ENCODE measurements around the gene GSK3A.
A peak's percentile ranks its signal among the peaks of the same experiment; 100 is the strongest.

GSK3A gene

DNA sequence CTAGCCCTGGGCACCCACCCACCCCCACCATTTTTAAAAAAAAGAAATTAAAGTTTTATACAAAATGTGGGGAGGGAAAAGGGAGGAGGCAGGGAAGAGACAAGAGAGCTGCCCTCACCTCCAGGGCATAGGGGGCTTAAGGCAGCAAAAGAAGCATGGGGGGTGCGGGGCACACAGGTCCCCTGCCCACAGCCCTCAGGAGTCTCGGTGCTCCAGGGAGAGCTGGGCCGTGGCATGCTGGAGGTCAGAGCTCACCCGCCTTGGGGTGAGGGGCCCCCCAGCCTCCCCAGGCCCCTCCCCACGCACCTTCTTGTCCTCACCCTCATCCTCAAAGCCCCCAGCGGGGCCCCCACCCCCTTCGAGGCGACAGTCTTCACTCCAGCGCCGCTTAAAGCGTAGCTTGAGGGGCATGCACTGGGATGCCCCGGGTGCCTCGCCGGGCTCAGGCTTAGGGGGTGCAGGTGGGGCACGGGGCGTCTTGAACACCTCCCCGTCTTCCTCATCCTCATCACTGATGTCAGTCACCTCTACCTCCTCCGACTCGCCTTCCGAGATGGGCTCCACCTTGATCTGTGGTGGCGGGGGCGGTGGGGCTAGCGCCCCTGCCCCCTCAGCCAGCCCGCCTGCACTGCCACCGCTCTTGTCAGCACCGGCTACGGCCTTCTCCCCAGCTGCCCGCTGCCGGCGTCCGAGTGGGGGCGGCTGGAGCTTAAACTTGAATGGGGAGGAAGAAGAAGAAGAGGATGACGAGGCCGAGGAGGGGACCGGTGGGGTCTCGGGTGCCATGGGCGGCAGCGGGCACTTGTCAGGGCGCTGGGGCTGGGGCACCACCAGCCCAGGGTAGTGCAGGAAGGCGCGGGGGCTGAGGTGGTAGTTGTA, 6.1 kb upstream of the GSK3A start:
- ATAC-seq (replicated peaks; ENCODE audit: extremely low read depth, poor library complexity, severe bottlenecking), result no peak
- DNase-seq (ENCODE audit: low spot score in 2 of 2), result no peak
- H3K36me3 Mint-ChIP-seq (ENCODE audit: insufficient read depth), result peaks cover 36% of the 10 kb centered on the region
- H3K27ac Mint-ChIP-seq (ENCODE audit: low read depth), result peak overlapping the region; percentile 16
- peaks cover 31% of the 10 kb centered on the region for H3K4me1 Mint-ChIP-seq
- H3K9me3 Mint-ChIP-seq, result no peaks in the 10 kb centered on the region
- H3K4me3 Mint-ChIP-seq, result no peak overlapping the region
- H3K27me3 Mint-ChIP-seq, result no peaks in the 10 kb centered on the region

GRCh38 chr19:42247640-42248199, 5.3 kb upstream of the GSK3A start:
- Mint-ChIP-seq H3K27ac (ENCODE audit: low read depth) (no peak overlapping the region), H3K9me3 (no peaks in the 10 kb centered on the region), H3K36me3 (ENCODE audit: insufficient read depth) (peaks cover 37% of the 10 kb centered on the region), H3K4me1 (peaks cover 31% of the 10 kb centered on the region), H3K27me3 (no peaks in the 10 kb centered on the region), H3K4me3 (no peak overlapping the region)
- ATAC-seq (replicated peaks; ENCODE audit: extremely low read depth, poor library complexity, severe bottlenecking), result no peak
- DNase-seq (ENCODE audit: low spot score in 2 of 2), result no peak

GRCh38 chr19:42246922-42247639, 4.7 kb upstream of the GSK3A start:
- Mint-ChIP-seq H3K4me1 (peaks cover 26% of the 10 kb centered on the region), H3K36me3 (ENCODE audit: insufficient read depth) (peaks cover 37% of the 10 kb centered on the region), H3K4me3 (no peak overlapping the region), H3K27ac (ENCODE audit: low read depth) (no peak overlapping the region), H3K9me3 (no peaks in the 10 kb centered on the region), H3K27me3 (no peaks in the 10 kb centered on the region)
- ATAC-seq (replicated peaks; ENCODE audit: extremely low read depth, poor library complexity, severe bottlenecking) (no peak), DNase-seq (ENCODE audit: low spot score in 2 of 2) (no peak)

DNA sequence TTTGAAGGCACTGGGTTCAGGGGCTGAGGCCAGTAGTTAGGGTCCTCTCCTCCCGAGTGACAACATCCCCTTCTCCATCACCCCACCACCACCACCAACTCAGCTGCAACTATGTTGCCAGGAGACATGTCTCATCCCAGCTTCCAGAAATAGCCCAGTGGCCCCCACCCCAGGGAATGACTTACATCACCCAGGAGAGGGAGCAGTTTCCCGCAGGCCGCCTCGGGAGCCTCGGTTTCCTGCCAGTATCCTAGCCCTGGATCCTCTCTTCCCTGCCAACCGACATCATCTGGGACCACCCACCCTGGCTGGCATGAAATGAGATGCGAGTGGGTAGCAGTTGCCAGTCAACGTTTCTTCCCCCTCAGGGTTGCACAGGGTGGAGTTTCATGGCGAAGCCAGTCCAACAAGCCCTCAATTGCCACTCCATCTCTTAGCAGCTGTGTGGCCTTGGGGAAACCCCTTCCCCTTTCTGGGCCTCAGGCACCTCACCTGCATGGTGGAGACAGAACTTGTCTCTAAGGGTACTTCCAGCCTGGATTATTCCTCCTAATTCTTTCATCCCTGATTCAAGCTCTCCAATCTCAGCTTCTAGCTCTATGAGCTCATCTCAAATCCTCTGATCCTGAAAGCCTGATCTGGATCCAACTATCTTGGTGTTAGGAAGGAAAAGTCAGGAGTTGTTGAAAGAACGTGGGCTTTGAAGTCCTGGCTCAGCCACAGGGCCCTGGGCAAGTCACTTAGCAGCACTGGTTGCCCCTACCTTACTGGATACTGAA, 3.9 kb upstream of the GSK3A start:
- ATAC-seq (replicated peaks; ENCODE audit: extremely low read depth, poor library complexity, severe bottlenecking), result no peak
- no peak for DNase-seq (ENCODE audit: low spot score in 2 of 2)
- Mint-ChIP-seq H3K4me1 (peaks cover 19% of the 10 kb centered on the region), H3K36me3 (ENCODE audit: insufficient read depth) (peaks cover 38% of the 10 kb centered on the region), H3K4me3 (no peak overlapping the region), H3K27me3 (no peaks in the 10 kb centered on the region), H3K27ac (ENCODE audit: low read depth) (peak overlapping the region; percentile 94), H3K9me3 (no peaks in the 10 kb centered on the region)

DNA sequence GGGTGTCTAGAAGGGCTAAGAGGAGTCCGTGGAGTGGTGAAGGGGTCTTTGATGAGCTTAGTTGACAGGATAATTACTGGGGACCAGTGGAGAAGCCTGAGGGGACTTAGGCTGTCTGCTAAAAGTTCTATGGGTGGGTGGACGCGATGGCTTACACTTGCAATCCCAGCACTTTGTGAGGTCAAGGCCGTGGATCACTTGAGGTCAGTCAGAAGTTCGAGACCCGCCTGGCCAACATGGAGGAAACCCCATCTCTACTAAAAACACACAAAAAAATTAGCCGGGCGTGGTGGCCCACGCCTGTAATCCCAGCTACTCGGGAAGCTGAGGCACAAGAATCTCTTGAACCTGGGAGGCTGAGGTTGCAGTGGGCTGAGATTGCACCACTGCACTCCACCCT, 2.8 kb upstream of the GSK3A start:
- peaks cover 23% of the 10 kb centered on the region for H3K4me1 Mint-ChIP-seq
- DNase-seq (ENCODE audit: low spot score in 2 of 2), result no peak
- H3K27me3 Mint-ChIP-seq, result no peaks in the 10 kb centered on the region

GRCh38 chr19:42244347-42245220, 2.2 kb upstream of the GSK3A start:
- Mint-ChIP-seq H3K4me3 (peak overlapping the region; percentile 80), H3K27me3 (no peaks in the 10 kb centered on the region), H3K27ac (ENCODE audit: low read depth) (peak overlapping the region; percentile 94), H3K4me1 (peaks cover 30% of the 10 kb centered on the region), H3K9me3 (no peaks in the 10 kb centered on the region), H3K36me3 (ENCODE audit: insufficient read depth) (peaks cover 43% of the 10 kb centered on the region)
- DNase-seq (ENCODE audit: low spot score in 2 of 2) (peak; percentile 77 to 87), ATAC-seq (replicated peaks; ENCODE audit: extremely low read depth, poor library complexity, severe bottlenecking) (peak; percentile 26)

More for the DNA sequence above, 2.8 kb upstream of the GSK3A start:
- Mint-ChIP-seq H3K4me3 (peak overlapping the region; percentile 80), H3K9me3 (no peaks in the 10 kb centered on the region), H3K36me3 (ENCODE audit: insufficient read depth) (peaks cover 38% of the 10 kb centered on the region), H3K27ac (ENCODE audit: low read depth) (peak overlapping the region; percentile 94)
- ATAC-seq (replicated peaks; ENCODE audit: extremely low read depth, poor library complexity, severe bottlenecking), result no peak

DNA sequence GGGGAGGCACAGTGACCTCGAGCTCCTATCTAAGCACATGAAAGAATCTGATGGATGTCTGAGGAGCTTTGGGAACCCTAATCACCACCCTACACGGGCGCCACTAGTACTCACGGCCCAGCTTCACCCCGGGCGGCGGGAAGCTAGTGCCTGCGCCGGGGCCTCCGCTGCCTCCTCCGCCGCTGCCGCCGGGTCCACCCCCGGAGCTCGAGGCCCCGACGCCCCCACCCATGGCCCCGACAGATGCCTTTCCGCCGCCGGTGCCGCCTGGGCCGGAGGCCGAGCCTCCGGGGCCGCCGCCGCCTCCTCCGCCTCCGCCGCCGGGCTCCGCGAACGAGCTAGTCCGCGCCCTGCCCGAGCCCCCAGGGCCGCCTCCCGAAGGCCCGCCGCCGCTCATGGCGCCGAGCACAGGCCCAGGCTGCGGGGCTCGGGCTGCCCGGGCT, 312 bp downstream of the GSK3A start:
- H3K4me3 Mint-ChIP-seq, result peak overlapping the region; percentile 80
- peak overlapping the region; percentile 86 for H3K27ac Mint-ChIP-seq (ENCODE audit: low read depth)
- no peaks in the 10 kb centered on the region for H3K27me3 Mint-ChIP-seq
- H3K36me3 Mint-ChIP-seq (ENCODE audit: insufficient read depth), result peaks cover 46% of the 10 kb centered on the region
- H3K4me1 Mint-ChIP-seq, result peaks cover 37% of the 10 kb centered on the region
- H3K9me3 Mint-ChIP-seq, result no peaks in the 10 kb centered on the region
- DNase-seq (ENCODE audit: low spot score in 2 of 2), result peak in 1 of 2 donors; percentile 41
- ATAC-seq (replicated peaks; ENCODE audit: extremely low read depth, poor library complexity, severe bottlenecking), result no peak

DNA sequence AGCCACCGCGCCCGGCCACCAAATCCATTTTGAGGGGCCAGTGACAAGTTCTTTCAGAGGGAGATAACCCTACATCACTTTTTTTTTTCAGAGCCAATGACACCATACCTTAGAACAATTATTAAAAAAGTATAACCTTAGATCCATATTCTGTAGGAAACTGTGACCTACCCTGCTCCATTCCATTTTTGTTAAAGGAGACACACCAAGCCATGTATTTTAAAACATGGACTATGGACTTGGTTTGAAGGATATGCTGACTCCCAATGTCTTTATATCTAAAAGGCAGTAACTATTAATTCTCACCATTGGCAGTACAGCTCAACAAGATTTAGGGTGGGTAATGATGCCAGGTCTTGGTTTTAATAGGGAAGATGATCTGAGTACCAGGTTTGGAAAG, 1.1 kb downstream of the GSK3A start:
- Mint-ChIP-seq H3K27me3 (no peaks in the 10 kb centered on the region), H3K27ac (ENCODE audit: low read depth) (no peak overlapping the region), H3K36me3 (ENCODE audit: insufficient read depth) (peaks cover 43% of the 10 kb centered on the region), H3K4me3 (peak overlapping the region; percentile 80), H3K4me1 (peaks cover 42% of the 10 kb centered on the region), H3K9me3 (no peaks in the 10 kb centered on the region)
- ATAC-seq (replicated peaks; ENCODE audit: extremely low read depth, poor library complexity, severe bottlenecking) (no peak), DNase-seq (ENCODE audit: low spot score in 2 of 2) (no peak)

DNA sequence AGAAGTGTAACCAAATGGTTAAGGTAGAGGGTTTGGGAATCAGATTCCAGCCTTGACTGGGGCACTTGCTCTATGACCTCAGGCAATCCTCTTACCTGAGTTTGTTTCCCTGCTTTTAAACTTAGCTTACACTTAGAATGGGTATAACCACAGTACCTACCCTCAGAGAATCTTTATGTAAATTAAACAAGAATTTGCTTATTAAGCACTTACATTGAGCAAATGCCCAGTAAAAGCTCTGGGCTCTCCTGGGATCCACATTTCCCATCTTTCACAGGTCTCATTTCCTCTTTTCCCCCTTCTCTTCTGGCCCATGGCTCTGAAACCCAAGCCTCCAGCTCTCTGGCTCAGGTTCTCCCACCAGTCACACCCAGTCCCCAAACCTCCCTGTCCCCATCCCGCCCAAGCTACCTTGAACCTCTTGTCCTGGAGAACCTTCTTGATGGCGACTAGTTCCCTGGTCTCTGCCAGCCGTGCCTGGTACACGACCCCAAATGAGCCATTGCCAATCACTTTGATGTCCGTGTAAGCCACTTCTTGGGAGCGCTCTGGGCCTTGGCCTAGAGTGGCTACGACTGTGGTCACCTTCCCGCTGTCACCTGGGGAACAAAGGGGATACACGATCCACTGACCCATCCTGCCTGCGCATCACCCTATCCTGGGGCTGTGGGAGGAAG, 2.7 kb downstream of the GSK3A start:
- Mint-ChIP-seq H3K27me3 (no peaks in the 10 kb centered on the region), H3K9me3 (no peaks in the 10 kb centered on the region), H3K36me3 (ENCODE audit: insufficient read depth) (peaks cover 55% of the 10 kb centered on the region), H3K4me3 (peak overlapping the region; percentile 13), H3K27ac (ENCODE audit: low read depth) (peak overlapping the region; percentile 61), H3K4me1 (peaks cover 42% of the 10 kb centered on the region)
- ATAC-seq (replicated peaks; ENCODE audit: extremely low read depth, poor library complexity, severe bottlenecking) (no peak), DNase-seq (ENCODE audit: low spot score in 2 of 2) (no peak)

DNA sequence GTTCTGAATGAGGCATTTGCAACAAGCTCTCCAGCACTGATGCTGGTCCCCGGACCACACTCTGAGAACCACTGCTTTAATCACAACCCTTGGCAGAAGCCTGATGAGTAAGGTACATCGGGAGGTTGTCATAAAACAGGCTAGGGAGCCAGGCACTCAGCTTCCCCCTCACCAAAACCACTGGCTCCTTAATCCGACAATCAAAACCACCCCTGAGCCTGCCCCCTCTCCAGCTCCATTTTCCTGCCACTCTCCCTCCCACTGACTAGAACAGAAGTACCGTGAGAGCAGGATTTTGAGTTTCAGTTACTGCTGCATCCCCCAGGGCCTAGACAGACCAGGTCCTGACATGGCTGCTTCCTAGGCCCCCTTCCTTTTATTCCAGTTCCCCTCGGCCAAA, 7.2 kb downstream of the GSK3A start:
- Mint-ChIP-seq H3K4me3 (no peak overlapping the region), H3K36me3 (ENCODE audit: insufficient read depth) (peaks cover 50% of the 10 kb centered on the region), H3K27me3 (no peaks in the 10 kb centered on the region), H3K27ac (ENCODE audit: low read depth) (no peak overlapping the region), H3K9me3 (no peaks in the 10 kb centered on the region), H3K4me1 (peaks cover 32% of the 10 kb centered on the region)
- ATAC-seq (replicated peaks; ENCODE audit: extremely low read depth, poor library complexity, severe bottlenecking) (no peak), DNase-seq (ENCODE audit: low spot score in 2 of 2) (no peak)

DNA sequence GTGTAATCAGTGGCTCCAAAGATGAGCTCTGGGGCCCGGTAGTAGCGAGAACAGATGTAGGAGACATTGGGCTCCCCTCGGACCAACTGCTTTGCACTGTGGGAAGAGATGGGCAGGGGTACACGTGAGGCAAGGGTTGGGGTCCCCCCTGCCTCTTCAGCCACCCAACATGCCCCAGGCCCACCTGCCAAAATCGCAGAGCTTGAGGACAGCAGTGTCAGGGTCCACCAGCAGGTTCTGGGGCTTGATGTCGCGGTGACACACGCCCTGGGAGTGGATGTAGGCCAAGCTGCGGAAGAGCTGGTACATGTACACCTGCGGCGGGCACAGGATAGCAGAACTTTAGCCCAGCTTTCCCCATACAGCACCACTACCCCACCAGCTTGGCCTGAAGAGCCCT, 8.0 kb downstream of the GSK3A start:
- Mint-ChIP-seq H3K27me3 (no peaks in the 10 kb centered on the region), H3K27ac (ENCODE audit: low read depth) (no peak overlapping the region), H3K4me3 (no peak overlapping the region), H3K9me3 (no peaks in the 10 kb centered on the region), H3K36me3 (ENCODE audit: insufficient read depth) (peaks cover 48% of the 10 kb centered on the region), H3K4me1 (peaks cover 29% of the 10 kb centered on the region)
- ATAC-seq (replicated peaks; ENCODE audit: extremely low read depth, poor library complexity, severe bottlenecking) (no peak), DNase-seq (ENCODE audit: low spot score in 2 of 2) (no peak)
